ENCODE results near the gene IPCEF1. TPM values are rescaled to one million over a fixed set of nuclear protein-coding genes. Genes with fewer than 3 reads are reported as not detected.

Gene IPCEF1
- polyA plus RNA-seq, 1 donor = 2.2 TPM

GRCh38 chr6:154238831-154239230, 117.8 kb downstream of the IPCEF1 start:
- 88% methylated on average over 2 of the region's 2 CpGs for WGBS (ENCODE audit: insufficient coverage, low lambda C conversion rate)
- Histone ChIP-seq H3K9me3 (ENCODE audit: control insufficient read depth, low read depth, low read length) (no peaks in the 10 kb centered on the region), H3K4me3 (ENCODE audit: low read length) (no peak overlapping the region), H3K27ac (ENCODE audit: low read length) (no peak overlapping the region), H3K4me1 (ENCODE audit: control insufficient read depth, insufficient read depth, low read length) (no peaks in the 10 kb centered on the region), H3K36me3 (ENCODE audit: control insufficient read depth, insufficient read depth, low read length) (no peaks in the 10 kb centered on the region), H3K27me3 (ENCODE audit: control insufficient read depth, insufficient read depth, low read length) (no peaks in the 10 kb centered on the region)
- no peak for DNase-seq

- no peak overlapping the region for H3K4me3 ChIP-seq (ENCODE audit: low read length)
- no peaks in the 10 kb centered on the region for H3K9me3 ChIP-seq (ENCODE audit: control insufficient read depth, low read depth, low read length)
- no peaks in the 10 kb centered on the region for H3K27me3 ChIP-seq (ENCODE audit: control insufficient read depth, insufficient read depth, low read length)
- H3K36me3 ChIP-seq (ENCODE audit: control insufficient read depth, insufficient read depth, low read length) = no peaks in the 10 kb centered on the region
- 43% methylated on average over 1 of the region's 4 CpGs for WGBS (ENCODE audit: insufficient coverage, low lambda C conversion rate)
- H3K27ac ChIP-seq (ENCODE audit: low read length) = no peak overlapping the region
- H3K4me1 ChIP-seq (ENCODE audit: control insufficient read depth, insufficient read depth, low read length) = no peaks in the 10 kb centered on the region
- no peak for DNase-seq
Measured at GRCh38 chr6:154236646-154237301, 119.8 kb downstream of the IPCEF1 start.

GRCh38 chr6:154234019-154234772, 122.4 kb downstream of the IPCEF1 start:
- 94% methylated on average over 2 of the region's 4 CpGs for WGBS (ENCODE audit: insufficient coverage, low lambda C conversion rate)
- H3K27me3 ChIP-seq (ENCODE audit: control insufficient read depth, insufficient read depth, low read length) = no peaks in the 10 kb centered on the region
- H3K27ac ChIP-seq (ENCODE audit: low read length) = no peak overlapping the region
- H3K4me3 ChIP-seq (ENCODE audit: low read length) = no peak overlapping the region
- DNase-seq = no peak
- no peaks in the 10 kb centered on the region for H3K4me1 ChIP-seq (ENCODE audit: control insufficient read depth, insufficient read depth, low read length)
- H3K36me3 ChIP-seq (ENCODE audit: control insufficient read depth, insufficient read depth, low read length) = no peaks in the 10 kb centered on the region
- no peaks in the 10 kb centered on the region for H3K9me3 ChIP-seq (ENCODE audit: control insufficient read depth, low read depth, low read length)

GRCh38 chr6:154233383-154233782, 123.2 kb downstream of the IPCEF1 start:
- no CpG with 5 or more reads among the region's 2 CpGs for WGBS (ENCODE audit: insufficient coverage, low lambda C conversion rate)
- no peak overlapping the region for H3K27ac ChIP-seq (ENCODE audit: low read length)

GRCh38 chr6:154232013-154232910, 124.3 kb downstream of the IPCEF1 start:
- no peak overlapping the region for H3K27ac ChIP-seq (ENCODE audit: low read length)
- H3K4me1 ChIP-seq (ENCODE audit: control insufficient read depth, insufficient read depth, low read length) = no peaks in the 10 kb centered on the region
- no peaks in the 10 kb centered on the region for H3K27me3 ChIP-seq (ENCODE audit: control insufficient read depth, insufficient read depth, low read length)
- no peaks in the 10 kb centered on the region for H3K9me3 ChIP-seq (ENCODE audit: control insufficient read depth, low read depth, low read length)
- no peak overlapping the region for H3K4me3 ChIP-seq (ENCODE audit: low read length)
- H3K36me3 ChIP-seq (ENCODE audit: control insufficient read depth, insufficient read depth, low read length) = no peaks in the 10 kb centered on the region
- 89% methylated on average over 1 of the region's 7 CpGs for WGBS (ENCODE audit: insufficient coverage, low lambda C conversion rate)
- no peak for DNase-seq

More at GRCh38 chr6:154233383-154233782, 123.2 kb downstream of the IPCEF1 start:
- Histone ChIP-seq H3K9me3 (ENCODE audit: control insufficient read depth, low read depth, low read length) (no peaks in the 10 kb centered on the region), H3K27me3 (ENCODE audit: control insufficient read depth, insufficient read depth, low read length) (no peaks in the 10 kb centered on the region), H3K36me3 (ENCODE audit: control insufficient read depth, insufficient read depth, low read length) (no peaks in the 10 kb centered on the region), H3K4me1 (ENCODE audit: control insufficient read depth, insufficient read depth, low read length) (no peaks in the 10 kb centered on the region), H3K4me3 (ENCODE audit: low read length) (no peak overlapping the region)
- DNase-seq = no peak

- Histone ChIP-seq H3K36me3 (ENCODE audit: control insufficient read depth, insufficient read depth, low read length) (no peaks in the 10 kb centered on the region), H3K9me3 (ENCODE audit: control insufficient read depth, low read depth, low read length) (no peaks in the 10 kb centered on the region), H3K4me1 (ENCODE audit: control insufficient read depth, insufficient read depth, low read length) (no peaks in the 10 kb centered on the region), H3K4me3 (ENCODE audit: low read length) (no peak overlapping the region), H3K27me3 (ENCODE audit: control insufficient read depth, insufficient read depth, low read length) (no peaks in the 10 kb centered on the region), H3K27ac (ENCODE audit: low read length) (no peak overlapping the region)
- no peak for DNase-seq
- WGBS (ENCODE audit: insufficient coverage, low lambda C conversion rate) = 100% methylated on average over 1 of the region's 5 CpGs
Measured at GRCh38 chr6:154230910-154231595, 125.5 kb downstream of the IPCEF1 start.

- Histone ChIP-seq H3K27ac (ENCODE audit: low read length) (no peak overlapping the region), H3K9me3 (ENCODE audit: control insufficient read depth, low read depth, low read length) (no peaks in the 10 kb centered on the region), H3K4me1 (ENCODE audit: control insufficient read depth, insufficient read depth, low read length) (no peaks in the 10 kb centered on the region), H3K36me3 (ENCODE audit: control insufficient read depth, insufficient read depth, low read length) (no peaks in the 10 kb centered on the region), H3K27me3 (ENCODE audit: control insufficient read depth, insufficient read depth, low read length) (no peaks in the 10 kb centered on the region), H3K4me3 (ENCODE audit: low read length) (no peak overlapping the region)
- 70% methylated on average over 2 of the region's 3 CpGs for WGBS (ENCODE audit: insufficient coverage, low lambda C conversion rate)
- no peak for DNase-seq
Measured at GRCh38 chr6:154230393-154230792, 126.2 kb downstream of the IPCEF1 start.

- DNase-seq = no peak
- no peaks in the 10 kb centered on the region for H3K4me1 ChIP-seq (ENCODE audit: control insufficient read depth, insufficient read depth, low read length)
- WGBS (ENCODE audit: insufficient coverage, low lambda C conversion rate) = 95% methylated on average over 3 of the region's 6 CpGs
- no peaks in the 10 kb centered on the region for H3K36me3 ChIP-seq (ENCODE audit: control insufficient read depth, insufficient read depth, low read length)
- H3K9me3 ChIP-seq (ENCODE audit: control insufficient read depth, low read depth, low read length) = no peaks in the 10 kb centered on the region
- H3K27me3 ChIP-seq (ENCODE audit: control insufficient read depth, insufficient read depth, low read length) = no peaks in the 10 kb centered on the region
- no peak overlapping the region for H3K27ac ChIP-seq (ENCODE audit: low read length)
- no peak overlapping the region for H3K4me3 ChIP-seq (ENCODE audit: low read length)
Measured at GRCh38 chr6:154229786-154230185, 126.8 kb downstream of the IPCEF1 start.

GRCh38 chr6:154228521-154228905, 128.1 kb downstream of the IPCEF1 start:
- whole genome bisulfite sequencing (ENCODE audit: insufficient coverage, low lambda C conversion rate) = no CpG with 5 or more reads among the region's 4 CpGs
- no peak overlapping the region for H3K4me3 ChIP-seq (ENCODE audit: low read length)
- H3K4me1 ChIP-seq (ENCODE audit: control insufficient read depth, insufficient read depth, low read length) = no peaks in the 10 kb centered on the region
- no peaks in the 10 kb centered on the region for H3K27me3 ChIP-seq (ENCODE audit: control insufficient read depth, insufficient read depth, low read length)
- no peak overlapping the region for H3K27ac ChIP-seq (ENCODE audit: low read length)
- H3K36me3 ChIP-seq (ENCODE audit: control insufficient read depth, insufficient read depth, low read length) = no peaks in the 10 kb centered on the region
- DNase-seq = no peak
- no peaks in the 10 kb centered on the region for H3K9me3 ChIP-seq (ENCODE audit: control insufficient read depth, low read depth, low read length)
